ENCODE results near the gene KCNK3.
"Not testable (repeated sequence)": the region's sequence is repeated elsewhere in the genome, so short reads cannot be mapped to it uniquely, and the experiment has no call there.

GRCh38 chr2:26750467-26750866 is 57.9 kb downstream of the KCNK3 start:
- TF ChIP-seq CTCF (IDR thresholded peaks at IDR 0.05; ENCODE audit: poor library complexity, severe bottlenecking); POLR2AphosphoS5 (IDR thresholded peaks at IDR 0.05); TAF1 (IDR thresholded peaks at IDR 0.05; ENCODE audit: low read depth); MXI1 (conservative IDR thresholded peaks at IDR 0.05; ENCODE audit: poor library complexity, severe bottlenecking); EZH2 (IDR thresholded peaks at IDR 0.05; ENCODE audit: borderline replicate concordance, insufficient read depth, low read length, poor library complexity, severe bottlenecking): not testable (repeated sequence)
